H1 (cell line): ENCODE data around the gene MTCL3.

ENCODE experiments used
- CTCF ChIA-PET: fragments of 300-600 bp; sonication (Branson Sonifier 250); formaldehyde crosslinking; loops from one replicate; lab custom pipeline; 2021; ENCODE audit not compliant: partially characterized antibody; lab: Charles Lee
- POLR2A ChIA-PET: fragments of 300-600 bp; sonication (Branson Sonifier 250); formaldehyde crosslinking; loops from one replicate; lab custom pipeline; 2021; ENCODE audit warnings: inconsistent platforms; ENCODE audit not compliant: partially characterized antibody; lab: Charles Lee
- DNase-seq, 2 experiments: peaks; one replicate each; pipeline versions ENCODE4 v3.0.0 to v3.0.0-alpha.2; 2010 to 2022; ENCODE audit warnings: low spot score in 2 of 2, low read depth in 1 of 2, mixed read lengths in 1 of 2
- FAIRE-seq: peaks from 2 replicates; lab custom pipeline; 2011; peaks lifted over from hg19 to GRCh38; lab: Jason Lieb, UNC
- H2AFZ ChIP-seq: 2 replicates; pipeline ENCODE4 v1.8.1; 2012; ENCODE audit warnings: low read length, inconsistent platforms
- H2AK5ac ChIP-seq: 2 replicates; pipeline ENCODE4 v1.6.1; 2013; ENCODE audit warnings: low read depth, low read length
- H2BK120ac ChIP-seq: replicated peaks from 2 replicates; pipeline ENCODE3; 2013; ENCODE audit warnings: low read depth, low read length, inconsistent platforms
- H2BK12ac ChIP-seq: 2 replicates; pipeline ENCODE4 v1.6.1; 2013; ENCODE audit warnings: low read depth, low read length
- H2BK15ac ChIP-seq: 2 replicates; pipeline ENCODE4 v1.6.1; 2013; ENCODE audit warnings: low read length
- H2BK20ac ChIP-seq: 2 replicates; pipeline ENCODE4 v1.6.1; 2013; ENCODE audit warnings: low read length
- H2BK5ac ChIP-seq: 2 replicates; pipeline ENCODE4 v1.6.1; 2013; ENCODE audit warnings: low read depth, low read length
- H3K14ac ChIP-seq: 2 replicates; pipeline ENCODE4 v1.6.1; 2013; ENCODE audit warnings: inconsistent platforms; ENCODE audit not compliant: insufficient read length
- H3K18ac ChIP-seq: 2 replicates; pipeline ENCODE4 v1.6.1; 2013; ENCODE audit warnings: low read length; ENCODE audit errors: extremely low read depth
- H3K23ac ChIP-seq: 2 replicates; pipeline ENCODE4 v1.6.1; 2013; ENCODE audit warnings: inconsistent platforms; ENCODE audit not compliant: insufficient read length
- H3K23me2 ChIP-seq: 2 replicates; pipeline ENCODE4 v1.6.1; 2013; ENCODE audit warnings: low read depth, low read length
- H3K27ac ChIP-seq: 2 replicates; pipeline ENCODE4 v1.6.1; 2011; ENCODE audit warnings: low read depth, low read length, inconsistent platforms
- H3K27me3 ChIP-seq, 4 experiments: replicated peaks in 1 of 4; 1 replicate in 1 of 4; 2 replicates in 3 of 4; pipeline versions ENCODE4 v1.6.1 to v1.8.1; 2011 to 2013; ENCODE audit warnings: low read length in 3 of 4, mild to moderate bottlenecking in 3 of 4, inconsistent platforms in 2 of 4, mixed read lengths in 2 of 4, moderate library complexity in 1 of 4; ENCODE audit not compliant: control insufficient read depth in 3 of 4, insufficient read depth in 3 of 4; ENCODE audit errors: extremely low read depth in 1 of 4
- H3K36me3 ChIP-seq, 4 experiments: 2 replicates each; pipeline versions ENCODE4 v1.6.1 to v1.8.1; 2011 to 2013; ENCODE audit warnings: mild to moderate bottlenecking in 4 of 4, low read length in 3 of 4, moderate library complexity in 2 of 4, control low read depth in 1 of 4, inconsistent platforms in 1 of 4; ENCODE audit not compliant: insufficient read depth in 4 of 4, control insufficient read depth in 2 of 4
- H3K4ac ChIP-seq: replicated peaks from 2 replicates; pipeline ENCODE3; 2013; ENCODE audit warnings: low read length, low read depth, mixed read lengths, inconsistent platforms; ENCODE audit not compliant: insufficient read length
- H3K4me1 ChIP-seq, 4 experiments: replicated peaks in 1 of 4; 1 replicate in 1 of 4; 2 replicates in 3 of 4; pipeline versions ENCODE4 v1.6.1 to v1.8.1; 2011 to 2013; ENCODE audit warnings: low read length in 3 of 4, inconsistent platforms in 2 of 4, mixed read lengths in 1 of 4; ENCODE audit not compliant: insufficient read depth in 4 of 4, control insufficient read depth in 3 of 4
- H3K4me2 ChIP-seq, 2 experiments: 2 replicates each; pipeline versions ENCODE4 v1.6.1 to v1.8.1; 2011 to 2013; ENCODE audit warnings: low read depth in 2 of 2, low read length in 2 of 2, control low read depth in 1 of 2, inconsistent platforms in 1 of 2, mild to moderate bottlenecking in 1 of 2; ENCODE audit not compliant: insufficient read depth in 1 of 2
- H3K4me3 ChIP-seq, 4 experiments: fragments of 200-600, 300-600 bp in 1 of 4; sonication (generic), shearing (Covaris generic), sonication (Bioruptor Twin) in 1 of 4; 2 replicates each; pipeline versions ENCODE4 v1.5.1 to v1.8.1; 2011 to 2016; ENCODE audit warnings: low read length in 4 of 4, low read depth in 3 of 4, control low read depth in 2 of 4, inconsistent platforms in 2 of 4, mild to moderate bottlenecking in 2 of 4, mixed read lengths in 1 of 4, moderate library complexity in 1 of 4; ENCODE audit not compliant: insufficient read depth in 2 of 4; ENCODE audit errors: extremely low read depth in 1 of 4
- H3K56ac ChIP-seq: replicated peaks from 2 replicates; pipeline ENCODE3; 2013; ENCODE audit warnings: low read depth, mild to moderate bottlenecking, mixed read lengths, low read length, inconsistent platforms; ENCODE audit not compliant: insufficient read length
- H3K79me1 ChIP-seq: 2 replicates; pipeline ENCODE4 v1.6.1; 2013; ENCODE audit warnings: low read depth, low read length, control low read depth
- H3K79me2 ChIP-seq, 2 experiments: 2 replicates each; pipeline versions ENCODE4 v1.6.1 to v1.8.1; 2012 to 2013; ENCODE audit warnings: low read length in 2 of 2, mild to moderate bottlenecking in 2 of 2, inconsistent platforms in 1 of 2; ENCODE audit not compliant: insufficient read depth in 2 of 2, control insufficient read depth in 1 of 2
- H3K9ac ChIP-seq, 4 experiments: replicated peaks in 1 of 4; 1 replicate in 1 of 4; 2 replicates in 3 of 4; pipeline versions ENCODE4 v1.6.1 to v1.8.1; 2011 to 2013; ENCODE audit warnings: low read depth in 3 of 4, low read length in 3 of 4, control low read depth in 2 of 4, mild to moderate bottlenecking in 2 of 4, moderate library complexity in 2 of 4, inconsistent platforms in 1 of 4; ENCODE audit errors: extremely low read depth in 1 of 4
- H3K9me3 ChIP-seq, 2 experiments: 2 replicates each; pipeline versions ENCODE4 v1.6.1 to v1.8.1; 2012 to 2013; ENCODE audit warnings: mild to moderate bottlenecking in 2 of 2, moderate library complexity in 2 of 2, control low read depth in 1 of 2, inconsistent platforms in 1 of 2, low read depth in 1 of 2, low read length in 1 of 2, mixed read lengths in 1 of 2; ENCODE audit not compliant: insufficient read depth in 2 of 2
- H4K20me1 ChIP-seq, 2 experiments: replicated peaks in 1 of 2; 2 replicates each; pipeline versions ENCODE3 to v1.8.1; 2011 to 2013; ENCODE audit warnings: inconsistent platforms in 2 of 2, low read length in 2 of 2, mild to moderate bottlenecking in 1 of 2; ENCODE audit not compliant: insufficient read depth in 2 of 2, control insufficient read depth in 1 of 2
- H4K5ac ChIP-seq: 2 replicates; pipeline ENCODE4 v1.6.1; 2013; ENCODE audit warnings: low read length, low read depth, mixed read lengths, inconsistent platforms; ENCODE audit not compliant: insufficient read length
- H4K8ac ChIP-seq: 2 replicates; pipeline ENCODE4 v1.8.0; 2013; ENCODE audit warnings: mild to moderate bottlenecking, moderate library complexity, low read length, inconsistent platforms; ENCODE audit not compliant: insufficient read depth; ENCODE audit errors: extremely low read depth
- H4K91ac ChIP-seq: replicated peaks from 2 replicates; pipeline ENCODE3; 2013; ENCODE audit warnings: low read length, mixed read lengths, inconsistent platforms; ENCODE audit not compliant: insufficient read length
- BACH1 ChIP-seq: IDR thresholded peaks from 2 replicates; pipeline ENCODE4 v1.6.1; 2012; ENCODE audit warnings: low read length, improper control_type of control experiment
- BRCA1 ChIP-seq: IDR thresholded peaks from 2 replicates; pipeline ENCODE4 v1.6.1; 2012; ENCODE audit warnings: low read depth, low read length, improper control_type of control experiment
- CBX8 ChIP-seq: fragments of 300-800, 300-1000 bp; sonication (generic); IDR thresholded peaks from 2 replicates; pipeline ENCODE4 v1.7.1; 2016; ENCODE audit warnings: low read depth, low read length, borderline replicate concordance
- CHD1 ChIP-seq: IDR thresholded peaks from 2 replicates; pipeline ENCODE4 v1.6.1; 2012; ENCODE audit warnings: low read depth, low read length, improper control_type of control experiment
- CTCF ChIP-seq, 3 experiments: IDR thresholded peaks; 1 replicate in 2 of 3; 2 replicates in 1 of 3; pipeline versions ENCODE4 v1.5.1 to v1.6.1; 2011; ENCODE audit warnings: low read length in 3 of 3, mild to moderate bottlenecking in 3 of 3, inconsistent platforms in 2 of 3, low read depth in 1 of 3, moderate library complexity in 1 of 3; ENCODE audit not compliant: insufficient read depth in 1 of 3; ENCODE audit errors: control extremely low read depth in 1 of 3
- POLR2AphosphoS5 ChIP-seq: IDR thresholded peaks from 2 replicates; pipeline ENCODE4 v1.6.1; 2011; ENCODE audit warnings: low read depth, low read length
- RNF2 ChIP-seq: fragments of 200-900, 300-1000 bp; sonication (generic); IDR thresholded peaks from 2 replicates; pipeline ENCODE4 v1.7.1; 2016; ENCODE audit warnings: borderline replicate concordance, low read depth, mild to moderate bottlenecking, antibody characterized with exemption, low read length; ENCODE audit not compliant: poor library complexity, severe bottlenecking; ENCODE audit errors: missing control alignments
- SAP30 ChIP-seq: fragments of 300-600 bp; sonication (generic); IDR thresholded peaks from 2 replicates; pipeline ENCODE4 v1.7.1; 2012; ENCODE audit warnings: low read length, moderate library complexity, mild to moderate bottlenecking, inconsistent platforms; ENCODE audit not compliant: insufficient read depth, insufficient replicate concordance
- SIN3A ChIP-seq, 2 experiments: IDR thresholded peaks in 1 of 2; conservative IDR thresholded peaks in 1 of 2; 2 replicates each; pipeline ENCODE4 v1.6.1; 2011 to 2012; ENCODE audit warnings: low read length in 2 of 2, improper control_type of control experiment in 1 of 2, low read depth in 1 of 2, mild to moderate bottlenecking in 1 of 2
- SRF ChIP-seq: IDR thresholded peaks from 2 replicates; pipeline ENCODE4 v1.6.1; 2011; ENCODE audit warnings: mild to moderate bottlenecking, low read depth, low read length, moderate library complexity
- TAF1 ChIP-seq: IDR thresholded peaks from 2 replicates; pipeline ENCODE4 v1.6.1; 2011; ENCODE audit warnings: mild to moderate bottlenecking, low read depth, low read length
- TCF12 ChIP-seq: IDR thresholded peaks from 2 replicates; pipeline ENCODE4 v1.6.1; 2011; ENCODE audit warnings: low read depth, mild to moderate bottlenecking, low read length
- WGBS, 2 experiments: shearing (Covaris generic) in 1 of 2; methylation state at CpG; one replicate each; pipeline versions ENCODE4 v1.1.6 to v1.1.7; 2013 to 2015; ENCODE audit warnings: low lambda C conversion rate in 2 of 2, mixed read lengths in 2 of 2, inconsistent platforms in 1 of 2, low coverage in 1 of 2, missing lambda C conversion rate in 1 of 2; ENCODE audit not compliant: insufficient replicate concordance in 2 of 2, insufficient coverage in 1 of 2, insufficient read length in 1 of 2; ENCODE audit errors: extremely low coverage in 1 of 2, missing lambda C conversion rate in 1 of 2; 5-methylcytosine and 5-hydroxymethylcytosine counted together

Gene MTCL3

GRCh38 chr6:127538750-127539264 is 19.7 kb upstream of the MTCL3 start:
- H3K4me3 ChIP-seq = no peak overlapping the region
- H3K23me2 ChIP-seq = no peaks in the 10 kb centered on the region
- CTCF ChIA-PET = interaction anchor here (1.1 to 4.3 kb wide), 14 partner anchors 8 to 239 kb away, joined by 3 to 44 read pairs (median 6); partner anchors contain the start of gene KIAA0408
- no peak overlapping the region for H3K56ac ChIP-seq
- 81% methylated on average over 2 of the region's 2 CpGs; no CpG with 5 or more reads in 1 of the 2 experiments for WGBS, 2 experiments
- no peak overlapping the region for H4K8ac ChIP-seq
- no peaks in the 10 kb centered on the region for H3K27me3 ChIP-seq
- H4K91ac ChIP-seq = no peak overlapping the region
- FAIRE-seq = no peak
- DNase-seq = no peak
- H3K36me3 ChIP-seq = no peaks in the 10 kb centered on the region
- H3K4me1 ChIP-seq = no peaks in the 10 kb centered on the region
- no peak overlapping the region for H3K18ac ChIP-seq
- H3K23ac ChIP-seq = no peak overlapping the region
- H4K20me1 ChIP-seq = no peaks in the 10 kb centered on the region
- H4K5ac ChIP-seq = no peak overlapping the region
- H3K4ac ChIP-seq = no peak overlapping the region
- H3K27ac ChIP-seq = no peak overlapping the region
- H2AK5ac ChIP-seq = no peak overlapping the region
- no peak overlapping the region for H2BK120ac ChIP-seq
- H2BK20ac ChIP-seq = no peak overlapping the region
- H3K9ac ChIP-seq = no peak overlapping the region
- H2BK12ac ChIP-seq = no peak overlapping the region
- no peaks in the 10 kb centered on the region for H3K79me2 ChIP-seq
- no peaks in the 10 kb centered on the region for H3K9me3 ChIP-seq
- no peak overlapping the region for H2BK5ac ChIP-seq
- H3K4me2 ChIP-seq = no peak overlapping the region
- POLR2A ChIA-PET = no interaction called here
- H2AFZ ChIP-seq = no peak overlapping the region
- H2BK15ac ChIP-seq = no peak overlapping the region
- H3K14ac ChIP-seq = no peak overlapping the region
- H3K79me1 ChIP-seq = no peaks in the 10 kb centered on the region
- no peak for TF ChIP-seq TAF1
- TF ChIP-seq POLR2AphosphoS5 = no peak
- no peak for TF ChIP-seq TCF12
- no peak for TF ChIP-seq SRF
- no peak for TF ChIP-seq BRCA1
- TF ChIP-seq CTCF (IDR thresholded peaks at IDR 0.05; ENCODE audit: control extremely low read depth in 1 of 3, insufficient read depth in 1 of 3, low read depth in 1 of 3, low read length in 3 of 3) = no peak
- no peak for TF ChIP-seq SAP30
- no peak for TF ChIP-seq RNF2
- TF ChIP-seq CBX8 = no peak
- no peak for TF ChIP-seq CHD1
- no peak for TF ChIP-seq SIN3A (conservative IDR thresholded peaks at IDR 0.05 in 1 of 2, IDR thresholded peaks at IDR 0.05 in 1 of 2; ENCODE audit: low read depth in 1 of 2, low read length in 2 of 2)
- no peak for TF ChIP-seq BACH1
